ENCODE data around the gene PRCD.

PRCD gene

DNA sequence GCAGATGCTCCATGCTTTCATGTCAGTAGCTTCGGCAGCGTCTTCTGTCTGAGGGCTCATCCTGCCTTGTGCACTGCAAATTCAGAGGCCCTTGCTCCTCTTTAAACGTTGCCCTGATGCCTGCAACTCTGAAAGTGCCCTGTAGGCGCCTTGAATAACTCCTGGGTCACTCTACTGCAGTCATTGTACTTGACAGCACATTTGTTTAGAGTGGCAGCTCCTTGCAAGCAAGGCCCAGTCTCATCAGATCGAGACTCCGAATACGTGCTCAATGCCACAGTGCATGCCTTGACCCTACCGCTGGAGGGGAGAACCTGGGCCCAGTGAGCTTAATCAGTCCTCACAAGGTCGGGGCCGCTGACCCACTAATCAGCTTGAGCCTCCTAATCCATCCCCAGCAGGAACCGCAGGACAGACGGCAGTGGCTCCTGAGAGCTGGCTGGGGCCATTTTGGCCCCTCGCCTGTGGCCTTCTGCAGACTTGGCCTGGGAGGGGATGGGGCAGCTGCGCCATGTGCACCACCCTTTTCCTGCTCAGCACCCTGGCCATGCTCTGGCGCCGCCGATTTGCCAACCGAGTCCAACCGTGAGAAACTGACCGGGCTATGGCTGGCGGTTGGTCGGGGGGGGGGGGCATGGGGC, at the start of gene PRCD:
TSS of gene PRCD (plus strand) at position 414 of the 641 bp plus-strand sequence. CDS start at position 512, 98 bp downstream.
- DNase-seq, result no peak

- no peak for DNase-seq
Observed at GRCh38 chr17:76490112-76490710, 49.6 kb upstream of the PRCD start.

DNA sequence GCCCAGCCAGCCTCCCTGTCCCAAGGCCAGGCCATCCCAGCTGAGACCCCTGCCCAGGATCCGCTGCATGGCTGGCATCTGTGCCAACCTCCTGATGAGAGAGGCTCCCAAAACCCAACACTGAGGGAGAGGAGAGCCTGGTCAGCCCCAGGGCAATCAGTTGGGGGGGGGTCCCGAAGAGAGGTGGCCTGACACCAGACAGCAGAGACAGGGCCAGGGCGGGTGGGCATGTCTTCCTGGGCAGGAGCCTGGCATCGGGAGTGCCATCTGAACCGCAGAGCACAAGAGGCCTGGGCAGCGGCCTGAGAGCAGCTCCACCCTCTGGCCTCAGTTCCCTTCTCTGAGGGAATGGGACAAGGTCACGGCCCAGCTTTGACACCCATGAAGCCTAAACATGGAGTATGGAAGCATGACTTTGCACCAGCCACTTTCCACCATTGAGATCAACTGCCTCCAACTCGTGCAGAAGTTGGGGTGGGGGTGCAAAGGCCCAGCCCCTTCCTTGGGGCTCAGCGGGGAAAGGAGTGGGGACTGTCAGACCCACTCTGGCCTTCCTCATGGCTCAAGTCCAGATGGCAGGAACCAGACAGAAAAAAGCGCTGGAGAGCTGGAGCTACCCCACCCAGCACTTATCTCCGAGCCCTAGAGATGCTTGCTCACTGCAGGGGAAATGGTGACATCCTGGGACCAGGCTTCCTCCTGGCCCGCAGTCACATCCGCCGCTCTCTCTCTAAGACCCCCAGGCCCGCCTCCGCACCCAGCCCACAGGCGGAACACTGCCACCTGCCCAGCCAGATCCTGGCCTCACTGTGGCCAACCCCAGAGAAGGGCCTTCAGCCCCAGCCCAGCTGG, 48.3 kb upstream of the PRCD start:
- no peak for DNase-seq

- DNase-seq, result no peak
Observed at GRCh38 chr17:76492123-76492988, 47.5 kb upstream of the PRCD start.

DNA sequence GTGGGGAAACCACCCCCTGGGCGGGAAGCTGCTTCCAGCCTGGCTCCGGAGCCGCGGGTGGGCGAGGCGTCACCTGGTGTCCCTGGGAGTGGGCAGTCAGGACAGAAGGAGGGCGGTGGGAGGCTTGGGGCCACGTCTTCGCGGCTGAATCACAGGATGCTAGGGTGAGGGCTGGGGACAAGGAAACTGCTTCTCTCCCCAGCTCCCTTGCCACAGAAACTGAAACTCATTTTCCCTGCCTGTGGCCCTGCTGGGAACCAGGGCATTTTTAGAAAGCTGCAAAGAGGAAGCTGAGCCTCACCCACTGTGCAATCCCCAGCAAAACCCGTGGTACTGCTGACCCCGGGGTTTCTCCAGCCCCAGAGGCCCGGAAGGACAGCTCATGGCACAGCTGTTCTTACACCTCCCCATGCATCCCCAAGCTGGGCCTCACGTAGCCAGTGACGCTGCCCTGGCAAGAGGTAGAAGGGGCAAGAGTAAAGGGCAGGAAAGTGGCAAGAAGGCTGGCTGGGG, 46.8 kb upstream of the PRCD start:
- DNase-seq, result no peak

GRCh38 chr17:76493505-76494167, 46.2 kb upstream of the PRCD start:
- DNase-seq, result no peak

DNA sequence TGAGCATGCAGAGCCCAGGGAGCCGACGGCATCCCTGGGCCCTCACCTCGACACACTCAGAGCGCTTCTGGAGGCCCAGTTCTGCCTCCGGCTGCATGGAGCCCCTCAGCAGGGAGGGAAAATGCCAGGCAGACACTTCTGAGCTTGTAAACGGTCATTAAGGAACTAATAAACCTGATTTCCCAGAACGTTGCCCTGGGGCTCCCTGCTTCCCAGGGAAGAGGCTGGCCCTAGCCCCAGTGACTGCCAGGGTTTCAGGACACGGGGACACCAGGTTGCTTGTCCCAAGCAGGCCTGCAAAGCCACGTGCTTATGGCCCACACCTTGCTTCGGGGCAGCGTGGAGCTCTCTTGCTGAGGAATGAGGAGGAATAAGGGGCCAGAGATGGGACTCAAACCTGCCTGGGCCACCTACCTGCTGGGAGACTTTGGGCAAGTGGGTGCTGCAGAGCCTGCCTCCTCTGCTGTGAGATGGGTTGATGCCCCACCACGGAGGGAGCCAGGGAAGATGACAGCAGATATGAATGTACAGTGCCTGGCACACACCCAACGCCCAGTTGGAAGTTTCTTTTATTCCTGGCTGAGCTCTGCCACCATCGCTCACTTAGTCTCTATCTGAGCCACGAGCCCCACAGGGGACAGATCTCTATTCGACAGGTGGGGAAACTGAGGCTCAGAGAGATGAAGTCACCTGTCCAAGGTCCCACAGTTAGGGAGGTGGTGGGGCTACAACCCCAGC, 44.0 kb upstream of the PRCD start:
- DNase-seq, result no peak

DNA sequence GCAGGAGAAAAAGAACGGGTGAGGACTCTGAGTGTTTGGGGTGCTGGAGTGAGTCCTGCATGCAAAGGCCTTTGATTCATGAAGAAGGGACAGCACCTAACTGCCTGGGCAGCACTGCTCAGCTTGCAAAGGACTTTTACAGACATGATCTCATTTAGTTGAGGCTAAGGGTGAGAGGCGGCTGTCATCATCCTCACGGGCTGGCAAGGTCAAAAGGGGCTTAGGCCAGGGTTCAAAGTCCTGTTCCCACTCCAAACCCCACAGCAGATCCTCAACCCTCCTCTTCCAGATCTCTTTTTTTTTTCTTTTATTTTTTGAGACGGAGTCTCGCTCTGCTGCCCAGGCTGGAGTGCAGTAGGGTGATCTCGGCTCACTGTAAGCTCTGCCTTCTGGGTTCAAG, 43.4 kb upstream of the PRCD start:
- no peak for DNase-seq

DNA sequence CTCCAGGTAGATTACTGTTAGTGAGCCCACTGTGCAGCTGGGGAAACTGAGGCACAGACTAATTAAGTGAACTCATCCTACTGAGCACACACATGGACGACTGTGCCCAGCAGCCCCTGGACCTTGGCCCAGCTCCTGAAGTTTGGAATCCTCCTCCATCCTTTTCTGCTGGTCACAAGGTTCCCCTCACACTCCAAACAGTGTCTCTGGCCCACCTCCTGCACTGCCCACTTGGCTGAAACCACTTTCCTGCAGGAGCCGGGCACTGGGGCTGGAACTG, 42.2 kb upstream of the PRCD start:
- no peak for DNase-seq

DNA sequence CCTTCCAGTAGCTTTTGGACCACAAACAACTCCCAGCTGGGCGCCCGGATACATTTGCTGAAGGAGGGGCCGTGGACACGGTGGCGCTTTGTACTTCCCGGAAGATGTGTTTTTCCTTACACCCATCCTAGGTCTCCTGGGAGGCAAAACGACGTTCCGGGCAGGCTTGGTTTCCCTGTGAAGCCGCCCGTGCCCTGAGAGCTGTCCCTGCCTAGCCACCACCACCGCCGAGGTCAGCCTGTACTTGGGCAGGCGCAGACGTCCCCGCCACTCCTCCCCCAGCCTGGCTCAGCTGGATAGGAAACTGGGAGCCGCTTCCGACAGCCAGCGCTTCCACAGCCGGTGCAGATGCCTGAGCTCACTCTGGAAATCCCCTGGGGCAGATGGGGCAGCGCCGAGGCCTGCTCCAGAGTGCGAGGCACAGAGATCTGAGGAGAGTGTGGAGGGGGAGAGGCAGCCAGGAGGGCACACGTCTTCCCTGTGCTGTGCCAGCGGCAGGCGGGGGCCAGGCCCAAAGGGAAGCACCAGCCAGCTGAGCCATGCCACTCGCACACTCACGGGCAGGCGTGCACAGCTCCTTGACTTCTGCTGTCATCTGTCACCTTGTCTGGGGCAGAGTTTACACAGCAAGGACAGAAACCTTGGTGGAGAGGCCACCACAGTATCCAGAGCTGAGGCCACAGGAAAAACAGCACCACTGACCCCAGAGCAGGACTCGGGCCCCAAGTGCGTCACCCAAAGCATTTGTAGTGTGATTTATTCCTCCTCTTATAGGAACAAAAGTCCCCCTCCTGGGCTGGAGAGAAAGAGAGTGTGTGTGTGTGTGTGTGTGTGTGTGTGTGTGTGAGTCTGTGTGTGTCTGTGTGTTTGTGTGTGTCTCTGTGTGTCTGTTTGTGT, 41.6 kb upstream of the PRCD start:
- DNase-seq, result no peak

DNA sequence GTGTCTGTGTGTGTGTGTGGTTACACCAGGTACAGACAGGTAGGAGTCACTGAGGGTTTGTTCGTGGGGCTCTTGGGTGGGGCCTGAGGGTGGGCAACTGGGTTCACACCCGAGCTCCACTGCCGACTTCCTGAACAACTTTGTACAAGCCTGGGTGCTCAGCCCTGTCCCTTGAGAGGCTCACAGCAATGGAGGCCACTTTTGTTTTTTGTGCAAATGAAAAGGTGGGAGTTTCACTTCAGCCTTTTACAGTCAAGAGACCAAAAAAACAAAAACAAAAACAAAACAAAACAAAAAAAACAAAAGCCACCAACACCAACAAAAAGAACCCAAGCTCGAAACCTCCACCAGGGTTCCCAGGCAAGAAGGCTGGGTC, 41.0 kb upstream of the PRCD start:
- DNase-seq, result no peak

DNA sequence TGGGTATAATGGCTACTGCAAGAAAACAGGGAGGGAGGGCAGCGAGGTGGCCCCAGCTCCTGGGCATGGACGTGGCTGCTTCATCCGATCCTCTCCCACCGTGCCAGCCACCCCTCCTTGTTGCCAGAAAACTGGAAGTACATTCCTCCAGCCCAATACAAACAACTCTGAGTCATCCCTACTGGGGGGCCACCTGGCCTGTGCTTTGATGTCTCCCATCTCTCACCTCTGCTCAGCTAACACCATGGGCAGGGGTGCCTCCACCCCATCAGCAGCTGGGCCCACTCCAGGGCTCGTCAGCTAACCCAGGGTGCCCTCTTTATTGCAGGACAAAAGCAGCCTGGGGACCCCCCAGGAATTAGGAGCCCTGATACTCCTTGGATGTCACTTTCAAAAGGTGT, 40.6 kb upstream of the PRCD start:
- DNase-seq, result no peak

DNA sequence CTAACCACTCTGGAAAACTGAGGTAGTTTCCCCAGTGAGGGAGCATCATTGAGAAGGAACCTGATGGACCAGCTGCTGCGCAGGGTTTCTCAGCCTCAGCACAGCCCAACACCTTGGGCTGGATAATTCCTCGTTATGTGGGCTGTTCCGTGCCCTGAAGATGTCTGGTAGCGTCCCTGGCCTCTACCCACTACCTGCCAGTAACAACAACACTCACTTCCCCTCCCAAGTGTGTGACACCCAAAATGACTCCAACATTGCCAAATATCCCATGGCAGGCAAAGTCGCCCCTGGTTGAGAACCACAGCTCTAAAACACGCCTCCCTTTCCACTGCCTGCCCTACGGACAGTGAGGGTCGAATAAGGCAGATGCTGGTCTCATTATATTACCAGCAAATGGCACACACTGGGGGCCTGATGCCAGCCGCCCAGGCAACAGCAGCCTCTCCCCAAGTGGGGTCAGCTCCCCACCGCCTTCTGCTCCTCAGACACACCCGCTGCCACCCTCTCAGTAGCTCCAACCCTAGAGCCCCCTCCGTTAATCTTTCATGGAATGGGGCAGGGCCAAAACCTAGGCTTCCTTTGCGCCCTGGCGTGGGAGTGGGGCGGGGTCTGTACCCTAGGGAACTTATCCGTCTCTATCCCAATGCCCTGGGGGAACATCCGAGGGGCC, 39.6 kb upstream of the PRCD start:
- no peak for DNase-seq

GRCh38 chr17:76500747-76501017, 39.2 kb upstream of the PRCD start:
- DNase-seq, result no peak

DNA sequence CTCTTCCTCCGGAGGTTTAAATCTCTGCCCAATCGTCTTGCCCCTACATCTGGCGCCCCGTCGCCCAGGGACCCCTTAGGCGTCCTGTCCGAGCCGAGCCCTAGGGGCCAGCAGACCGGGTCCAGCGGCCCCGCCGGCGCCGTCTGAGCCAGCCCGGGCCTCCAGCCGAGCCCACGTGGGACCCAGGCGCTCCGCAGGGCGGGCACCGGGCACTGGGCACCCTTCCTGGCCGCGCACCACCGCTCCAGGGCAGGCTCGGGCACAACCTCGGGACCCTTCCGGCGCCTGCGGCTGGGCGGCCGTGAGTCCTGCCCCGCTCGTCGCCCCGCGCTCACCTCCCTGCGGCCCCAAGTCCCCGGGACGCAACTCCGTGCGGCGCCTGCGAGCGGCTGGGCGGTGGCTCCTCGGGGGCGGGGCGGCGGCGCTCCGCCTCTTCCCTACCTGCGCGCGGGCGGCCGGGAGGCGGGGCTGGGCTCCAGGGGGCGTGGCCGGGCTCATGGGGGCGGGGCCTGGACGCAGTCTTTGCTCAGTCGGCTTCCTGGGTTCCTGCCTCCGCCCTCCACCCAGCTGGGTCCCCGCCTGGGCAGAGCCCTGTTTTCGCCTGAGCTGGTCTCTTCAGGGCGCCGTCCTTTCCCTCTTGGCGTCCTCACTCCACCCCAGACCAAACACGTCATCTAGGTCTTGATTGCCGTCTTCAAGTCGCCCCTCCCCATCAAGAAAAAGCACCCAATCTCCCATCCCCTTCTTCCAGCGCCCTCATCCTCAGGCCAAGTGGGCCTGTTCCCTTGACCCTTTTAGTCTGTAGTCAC, 38.6 kb upstream of the PRCD start, which contains the start of gene RHBDF2:
TSS of gene RHBDF2 (minus strand) at position 406 of the 809 bp plus-strand sequence. CDS start 19,899 bp downstream, outside the sequence.
- peak; percentile 52 for DNase-seq

- no peak for DNase-seq
Observed at GRCh38 chr17:76501827-76502307, 38.0 kb upstream of the PRCD start.

DNA sequence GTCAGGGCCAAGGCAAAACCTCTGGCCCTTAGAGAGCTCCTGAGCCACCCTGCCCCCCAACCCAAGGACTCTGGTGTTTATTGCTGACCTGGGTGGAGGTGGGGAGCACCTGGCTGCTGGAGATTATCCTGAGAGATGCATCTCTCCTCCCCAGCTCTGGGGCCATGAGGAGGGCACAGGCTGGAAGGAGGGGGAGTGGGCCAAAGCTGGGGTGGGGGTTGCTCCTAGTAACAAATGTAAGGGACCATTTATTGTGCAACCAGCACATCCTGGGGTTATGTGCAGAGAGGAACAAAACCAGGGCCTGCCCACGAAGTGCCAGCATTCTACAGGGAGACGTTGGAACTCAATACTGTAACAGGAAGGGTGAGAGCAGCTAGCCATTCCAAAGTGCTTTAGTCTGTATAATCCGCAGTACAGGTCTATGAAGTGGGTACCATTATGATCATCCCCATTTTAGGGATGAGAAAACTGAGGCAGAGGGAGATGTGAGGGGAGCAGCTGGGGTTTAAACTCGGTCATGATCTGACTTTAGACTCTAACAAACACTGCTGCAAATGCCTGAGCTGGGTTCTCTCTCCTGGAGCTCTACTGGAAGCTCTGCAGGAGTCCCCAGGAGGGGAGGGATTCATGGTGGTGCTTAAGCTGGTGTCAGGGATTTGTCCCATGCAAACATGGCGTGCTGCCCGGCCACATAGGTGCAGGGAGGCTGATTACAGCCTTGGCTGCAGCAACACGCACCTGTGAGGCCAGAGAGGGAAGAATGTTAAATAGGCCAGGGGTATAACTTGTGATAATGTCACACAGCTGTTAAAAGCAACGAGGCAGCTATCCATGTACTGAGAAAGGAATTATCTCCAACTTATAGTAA, 37.3 kb upstream of the PRCD start:
- DNase-seq, result no peak

- DNase-seq, result no peak
Observed at GRCh38 chr17:76504117-76504516, 35.7 kb upstream of the PRCD start.

All from NCI-H2029 (cell line).